ENCODE results near the gene TLR3.
"Not testable (repeated sequence)": the region's sequence is repeated elsewhere in the genome, so short reads cannot be mapped to it uniquely, and the experiment has no call there.

- TF ChIP-seq, protein P1, sequence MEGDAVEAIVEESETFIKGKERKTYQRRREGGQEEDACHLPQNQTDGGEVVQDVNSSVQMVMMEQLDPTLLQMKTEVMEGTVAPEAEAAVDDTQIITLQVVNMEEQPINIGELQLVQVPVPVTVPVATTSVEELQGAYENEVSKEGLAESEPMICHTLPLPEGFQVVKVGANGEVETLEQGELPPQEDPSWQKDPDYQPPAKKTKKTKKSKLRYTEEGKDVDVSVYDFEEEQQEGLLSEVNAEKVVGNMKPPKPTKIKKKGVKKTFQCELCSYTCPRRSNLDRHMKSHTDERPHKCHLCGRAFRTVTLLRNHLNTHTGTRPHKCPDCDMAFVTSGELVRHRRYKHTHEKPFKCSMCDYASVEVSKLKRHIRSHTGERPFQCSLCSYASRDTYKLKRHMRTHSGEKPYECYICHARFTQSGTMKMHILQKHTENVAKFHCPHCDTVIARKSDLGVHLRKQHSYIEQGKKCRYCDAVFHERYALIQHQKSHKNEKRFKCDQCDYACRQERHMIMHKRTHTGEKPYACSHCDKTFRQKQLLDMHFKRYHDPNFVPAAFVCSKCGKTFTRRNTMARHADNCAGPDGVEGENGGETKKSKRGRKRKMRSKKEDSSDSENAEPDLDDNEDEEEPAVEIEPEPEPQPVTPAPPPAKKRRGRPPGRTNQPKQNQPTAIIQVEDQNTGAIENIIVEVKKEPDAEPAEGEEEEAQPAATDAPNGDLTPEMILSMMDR (IDR thresholded peaks at IDR 0.05): not testable (repeated sequence)
- TF ChIP-seq POLR2A (IDR thresholded peaks at IDR 0.05): not testable (repeated sequence)
These were observed 21.5 kb upstream of the TLR3 start for GRCh38 chr4:186047501-186047900.
